Measurements from ENCODE around the gene HPN. TPM values are rescaled to one million over a fixed set of nuclear protein-coding genes. Genes with fewer than 3 reads are reported as not detected.

HPN gene
- total and polyA plus RNA-seq, 2 donors (not counting 3 experiments of a cell fraction or from before 2014, with no cell fraction given) = 0.10 TPM; not detected in 1

DNA sequence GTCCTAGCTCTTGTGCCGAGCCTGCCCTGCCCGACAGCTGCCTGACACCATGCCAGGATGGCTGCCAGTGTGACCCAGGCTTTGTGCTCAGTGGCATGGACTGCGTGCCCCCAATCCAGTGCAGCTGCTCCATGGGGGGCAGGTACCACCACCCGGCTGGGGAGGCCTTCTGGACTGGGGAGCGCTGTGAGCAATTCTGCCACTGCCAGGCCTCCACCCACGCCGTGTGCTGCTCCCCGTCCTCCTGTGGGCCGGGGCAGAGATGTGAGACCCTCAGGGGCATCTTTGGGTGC, 64.7 kb downstream of the HPN start:
- ChIA-PET CTCF (no interaction called here), POLR2A (no interaction called here)
- no peaks in the 10 kb centered on the region for H3K36me3 ChIP-seq (ENCODE audit: control insufficient read depth in 2 of 2, extremely low read depth in 1 of 2, insufficient read depth in 2 of 2, low read length in 2 of 2)
- H3K9me3 ChIP-seq (replicated peaks; ENCODE audit: control insufficient read depth, insufficient read depth, low read length) = no peaks in the 10 kb centered on the region
- no peak for TF ChIP-seq POLR2A (IDR thresholded peaks at IDR 0.05; ENCODE audit: low read depth, low read length)
- no peak for DNase-seq (ENCODE audit: low read depth, low spot score)
- H3K9me1 ChIP-seq (replicated peaks; ENCODE audit: control insufficient read depth, extremely low read depth, insufficient read depth, low read length) = no peaks in the 10 kb centered on the region
- no peak overlapping the region for H2AFZ ChIP-seq (ENCODE audit: low read depth, low read length)
- no peaks in the 10 kb centered on the region for H3K27me3 ChIP-seq (ENCODE audit: control insufficient read depth in 2 of 2, insufficient read depth in 2 of 2, low read length in 2 of 2)
- dilution Hi-C loops (cut with MboI; ENCODE audit: extremely low pct_ligation_motif_present, low sequenced_read_pairs) = no loop called here
- BruUV-seq (replicated peaks) = no TSS peak
- H3K4me1 ChIP-seq (ENCODE audit: control insufficient read depth, extremely low read depth, insufficient read depth, low read length) = no peaks in the 10 kb centered on the region
- H3K9ac ChIP-seq (replicated peaks; ENCODE audit: extremely low read depth, insufficient read depth, low read length) = no peak overlapping the region
- no peaks in the 10 kb centered on the region for H4K20me1 ChIP-seq (replicated peaks; ENCODE audit: control insufficient read depth, extremely low read depth, insufficient read depth, low read length)
- no peak overlapping the region for H3K4me3 ChIP-seq (replicated peaks in 1 of 3; ENCODE audit: insufficient read depth in 1 of 3, low read depth in 1 of 3, low read length in 3 of 3)
- H3K27ac ChIP-seq (ENCODE audit: insufficient read depth, low read depth, low read length) = no peak overlapping the region
- no peaks in the 10 kb centered on the region for H3K79me2 ChIP-seq (ENCODE audit: control insufficient read depth, insufficient read depth, low read length)
- no peak overlapping the region for H3K4me2 ChIP-seq (ENCODE audit: insufficient read depth, low read length)
- intact Hi-C loops (cut with micrococcal nuclease) = no loop called here
- no peak for FAIRE-seq

DNA sequence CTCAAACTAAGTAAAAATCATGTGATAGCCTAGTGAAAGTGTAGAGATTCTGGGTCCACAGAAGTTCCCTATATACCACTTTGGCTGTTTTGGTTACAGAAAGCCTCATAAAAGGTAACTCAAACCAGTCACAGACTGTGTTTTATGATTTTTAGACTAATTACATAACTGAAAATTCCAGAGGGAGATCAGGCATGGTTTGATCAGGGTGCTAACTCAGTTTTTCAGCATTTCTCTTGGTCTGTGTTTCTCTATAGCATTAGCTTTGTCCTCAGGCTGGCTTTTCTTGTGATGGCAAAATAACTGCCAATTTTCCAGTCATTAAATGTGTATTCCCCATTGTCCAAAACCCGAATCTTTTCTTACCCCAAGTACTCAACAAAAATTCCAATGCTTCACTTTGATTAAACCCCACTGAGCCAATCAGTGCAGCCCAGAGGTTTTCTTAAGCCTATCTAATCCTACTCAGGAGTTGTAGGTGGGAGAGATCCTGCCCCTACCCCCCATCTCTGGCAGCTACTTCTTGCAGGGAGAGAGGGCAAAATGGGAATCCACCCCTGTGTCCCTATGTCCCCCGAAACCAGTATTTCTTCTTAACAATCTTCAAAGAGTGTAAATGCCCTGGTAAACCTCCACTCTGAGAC, 65.5 kb downstream of the HPN start:
- H3K27ac ChIP-seq (ENCODE audit: insufficient read depth, low read depth, low read length) = no peak overlapping the region
- no peak for FAIRE-seq

More for the DNA sequence above, 65.5 kb downstream of the HPN start:
- no peaks in the 10 kb centered on the region for H3K36me3 ChIP-seq (ENCODE audit: control insufficient read depth in 2 of 2, extremely low read depth in 1 of 2, insufficient read depth in 2 of 2, low read length in 2 of 2)
- no peak overlapping the region for H2AFZ ChIP-seq (ENCODE audit: low read depth, low read length)
- TF ChIP-seq, protein P1, sequence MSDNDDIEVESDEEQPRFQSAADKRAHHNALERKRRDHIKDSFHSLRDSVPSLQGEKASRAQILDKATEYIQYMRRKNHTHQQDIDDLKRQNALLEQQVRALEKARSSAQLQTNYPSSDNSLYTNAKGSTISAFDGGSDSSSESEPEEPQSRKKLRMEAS (IDR thresholded peaks at IDR 0.05; ENCODE audit: insufficient read depth, insufficient read length) = no peak
- TF ChIP-seq GATA2 (IDR thresholded peaks at IDR 0.05; ENCODE audit: insufficient read depth, insufficient read length, low read depth, low read length) (no peak), MYC (IDR thresholded peaks at IDR 0.05; ENCODE audit: low read depth, low read length) (no peak), EZH2 (IDR thresholded peaks at IDR 0.05; ENCODE audit: borderline replicate concordance, low read depth, low read length, severe bottlenecking) (no peak), POLR2AphosphoS5 (IDR thresholded peaks at IDR 0.05; ENCODE audit: insufficient read depth, low read depth, low read length) (no peak), FOS (IDR thresholded peaks at IDR 0.05; ENCODE audit: borderline replicate concordance, insufficient read depth, low read length) (no peak), JUN (IDR thresholded peaks at IDR 0.05; ENCODE audit: borderline replicate concordance, insufficient read depth, insufficient read length, low read depth) (no peak)
- TF ChIP-seq, protein P2, sequence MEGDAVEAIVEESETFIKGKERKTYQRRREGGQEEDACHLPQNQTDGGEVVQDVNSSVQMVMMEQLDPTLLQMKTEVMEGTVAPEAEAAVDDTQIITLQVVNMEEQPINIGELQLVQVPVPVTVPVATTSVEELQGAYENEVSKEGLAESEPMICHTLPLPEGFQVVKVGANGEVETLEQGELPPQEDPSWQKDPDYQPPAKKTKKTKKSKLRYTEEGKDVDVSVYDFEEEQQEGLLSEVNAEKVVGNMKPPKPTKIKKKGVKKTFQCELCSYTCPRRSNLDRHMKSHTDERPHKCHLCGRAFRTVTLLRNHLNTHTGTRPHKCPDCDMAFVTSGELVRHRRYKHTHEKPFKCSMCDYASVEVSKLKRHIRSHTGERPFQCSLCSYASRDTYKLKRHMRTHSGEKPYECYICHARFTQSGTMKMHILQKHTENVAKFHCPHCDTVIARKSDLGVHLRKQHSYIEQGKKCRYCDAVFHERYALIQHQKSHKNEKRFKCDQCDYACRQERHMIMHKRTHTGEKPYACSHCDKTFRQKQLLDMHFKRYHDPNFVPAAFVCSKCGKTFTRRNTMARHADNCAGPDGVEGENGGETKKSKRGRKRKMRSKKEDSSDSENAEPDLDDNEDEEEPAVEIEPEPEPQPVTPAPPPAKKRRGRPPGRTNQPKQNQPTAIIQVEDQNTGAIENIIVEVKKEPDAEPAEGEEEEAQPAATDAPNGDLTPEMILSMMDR (IDR thresholded peaks at IDR 0.05; ENCODE audit: extremely low read depth in 1 of 2, insufficient read depth in 1 of 2, low read depth in 1 of 2, low read length in 2 of 2) = no peak
- BruUV-seq (replicated peaks) = no TSS peak
- CTCF ChIA-PET = no interaction called here
- dilution Hi-C loops (cut with MboI; ENCODE audit: extremely low pct_ligation_motif_present, low sequenced_read_pairs) = no loop called here
- no peak overlapping the region for H3K4me3 ChIP-seq (replicated peaks in 1 of 3; ENCODE audit: insufficient read depth in 1 of 3, low read depth in 1 of 3, low read length in 3 of 3)
- H3K27me3 ChIP-seq (ENCODE audit: control insufficient read depth in 2 of 2, insufficient read depth in 2 of 2, low read length in 2 of 2) = no peaks in the 10 kb centered on the region
- no peaks in the 10 kb centered on the region for H3K4me1 ChIP-seq (ENCODE audit: control insufficient read depth, extremely low read depth, insufficient read depth, low read length)
- H3K9me3 ChIP-seq (replicated peaks; ENCODE audit: control insufficient read depth, insufficient read depth, low read length) = no peaks in the 10 kb centered on the region
- H3K79me2 ChIP-seq (ENCODE audit: control insufficient read depth, insufficient read depth, low read length) = no peaks in the 10 kb centered on the region
- H3K9ac ChIP-seq (replicated peaks; ENCODE audit: extremely low read depth, insufficient read depth, low read length) = no peak overlapping the region
- no peak for DNase-seq (ENCODE audit: low read depth, low spot score)
- intact Hi-C loops (cut with micrococcal nuclease) = no loop called here
- no peaks in the 10 kb centered on the region for H3K9me1 ChIP-seq (replicated peaks; ENCODE audit: control insufficient read depth, extremely low read depth, insufficient read depth, low read length)
- no peaks in the 10 kb centered on the region for H4K20me1 ChIP-seq (replicated peaks; ENCODE audit: control insufficient read depth, extremely low read depth, insufficient read depth, low read length)
- no peak overlapping the region for H3K4me2 ChIP-seq (ENCODE audit: insufficient read depth, low read length)
- POLR2A ChIA-PET = no interaction called here
